ENCODE results near the gene SLC2A5.
"Not testable (repeated sequence)": the region's sequence is repeated elsewhere in the genome, so short reads cannot be mapped to it uniquely, and the experiment has no call there.

Gene SLC2A5

DNA sequence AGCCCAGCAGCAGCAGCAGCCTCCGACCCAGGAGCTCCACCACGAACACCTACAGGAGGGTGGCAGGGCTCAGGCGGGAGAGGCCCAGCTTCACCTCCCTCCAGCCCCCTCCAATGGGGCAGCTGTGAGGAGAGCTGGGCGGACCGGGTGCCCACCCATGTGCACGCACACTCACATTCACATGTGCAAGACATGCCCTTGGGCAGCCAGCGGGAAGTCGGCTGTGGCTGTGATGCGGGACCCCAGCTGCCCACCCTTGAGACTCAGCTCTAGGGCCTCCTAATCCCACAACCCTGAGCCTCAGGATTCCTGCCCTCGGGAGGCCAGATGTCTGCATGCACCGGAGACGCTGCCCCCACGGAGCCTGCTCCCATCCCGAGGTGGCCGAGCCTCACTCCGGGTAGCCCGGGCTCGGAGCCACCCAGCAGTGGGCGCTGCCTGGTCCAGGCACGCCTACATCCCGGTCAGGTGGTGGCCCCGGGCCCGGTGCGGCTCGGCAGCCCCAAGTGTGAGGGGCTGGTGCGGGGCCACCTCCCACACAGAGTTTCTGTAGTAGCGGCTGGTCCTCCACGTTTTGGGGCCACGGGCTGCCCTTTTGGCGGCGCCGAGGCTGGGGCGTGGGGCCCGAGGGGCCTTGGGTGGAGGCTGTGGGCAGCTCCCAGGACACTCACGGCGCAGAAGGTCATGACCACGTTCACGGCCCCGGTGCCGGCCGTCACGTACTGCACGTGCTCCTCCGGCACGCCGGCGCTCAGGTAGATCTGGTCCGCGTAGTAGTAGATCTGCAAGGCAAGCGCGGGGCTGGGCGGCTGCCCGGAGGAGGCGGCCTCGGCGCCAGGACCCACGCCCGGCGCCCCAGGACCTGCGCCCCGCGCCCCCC is 30.3 kb downstream of the SLC2A5 start:
- no peaks in the 10 kb centered on the region for H3K9me3 ChIP-seq (ENCODE audit: control insufficient read depth, low read length)
- no peak overlapping the region for H3K9ac ChIP-seq (ENCODE audit: low read length)
- H3K27me3 ChIP-seq (ENCODE audit: control insufficient read depth, insufficient read depth, low read length): peaks cover 22% of the 10 kb centered on the region
- H3K36me3 ChIP-seq (ENCODE audit: control insufficient read depth, insufficient read depth, low read length): no peaks in the 10 kb centered on the region
- H3K4me3 ChIP-seq (ENCODE audit: low read length): no peak overlapping the region
- no peaks in the 10 kb centered on the region for H3K4me1 ChIP-seq (ENCODE audit: control insufficient read depth, insufficient read depth, low read length)

DNA sequence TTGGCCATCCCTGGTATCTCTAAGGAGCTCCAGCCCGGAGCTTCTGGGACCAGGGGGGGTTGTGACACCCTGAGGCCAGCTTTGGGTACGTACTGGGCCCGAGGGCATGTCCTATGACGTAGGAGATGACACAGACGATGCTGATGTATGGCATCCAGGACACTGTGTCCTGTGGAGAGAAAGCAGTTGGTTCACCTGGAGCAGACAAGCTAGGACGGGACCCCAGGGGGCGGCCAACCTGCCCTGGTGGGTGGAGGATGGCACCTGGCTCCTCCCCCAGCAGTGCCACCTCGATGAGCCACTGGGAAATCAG is 31.1 kb downstream of the SLC2A5 start:
- Histone ChIP-seq H3K9ac (ENCODE audit: low read length) (no peak overlapping the region), H3K36me3 (ENCODE audit: control insufficient read depth, insufficient read depth, low read length) (no peaks in the 10 kb centered on the region), H3K4me3 (ENCODE audit: low read length) (no peak overlapping the region), H3K27me3 (ENCODE audit: control insufficient read depth, insufficient read depth, low read length) (peaks cover 25% of the 10 kb centered on the region), H3K4me1 (ENCODE audit: control insufficient read depth, insufficient read depth, low read length) (no peaks in the 10 kb centered on the region), H3K9me3 (ENCODE audit: control insufficient read depth, low read length) (no peaks in the 10 kb centered on the region)

GRCh38 chr1:9037476-9038337 is 31.7 kb downstream of the SLC2A5 start:
- H3K9me3 ChIP-seq (ENCODE audit: control insufficient read depth, low read length): no peaks in the 10 kb centered on the region

DNA sequence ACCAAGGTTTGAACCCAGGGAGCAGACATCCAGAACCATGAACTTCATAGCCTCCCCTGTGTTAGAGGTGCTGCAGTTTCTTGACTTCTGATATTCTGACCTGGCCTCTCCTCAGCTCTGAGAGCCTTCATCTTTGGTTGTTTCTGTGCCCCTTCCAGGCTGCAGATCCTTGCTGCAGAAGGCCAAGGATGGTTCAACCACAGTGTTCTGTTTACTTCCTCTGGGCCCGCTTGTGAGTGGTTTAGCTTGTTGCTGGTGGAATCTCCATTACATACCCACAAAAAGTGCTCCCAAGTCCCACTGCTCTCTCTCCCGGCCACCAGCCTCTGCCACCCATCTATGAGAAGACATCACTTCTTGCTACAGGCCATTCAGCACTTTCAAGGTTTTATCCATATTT is 34.2 kb downstream of the SLC2A5 start:
- Histone ChIP-seq H3K4me3 (ENCODE audit: low read length) (no peak overlapping the region), H3K27me3 (ENCODE audit: control insufficient read depth, insufficient read depth, low read length) (peaks cover 20% of the 10 kb centered on the region), H3K36me3 (ENCODE audit: control insufficient read depth, insufficient read depth, low read length) (no peaks in the 10 kb centered on the region), H3K9ac (ENCODE audit: low read length) (no peak overlapping the region), H3K4me1 (ENCODE audit: control insufficient read depth, insufficient read depth, low read length) (no peaks in the 10 kb centered on the region), H3K9me3 (ENCODE audit: control insufficient read depth, low read length) (no peaks in the 10 kb centered on the region)

More at GRCh38 chr1:9037476-9038337, 31.7 kb downstream of the SLC2A5 start:
- Histone ChIP-seq H3K4me1 (ENCODE audit: control insufficient read depth, insufficient read depth, low read length) (no peaks in the 10 kb centered on the region), H3K9ac (ENCODE audit: low read length) (no peak overlapping the region), H3K27me3 (ENCODE audit: control insufficient read depth, insufficient read depth, low read length) (peaks cover 25% of the 10 kb centered on the region), H3K4me3 (ENCODE audit: low read length) (no peak overlapping the region), H3K36me3 (ENCODE audit: control insufficient read depth, insufficient read depth, low read length) (no peaks in the 10 kb centered on the region)

GRCh38 chr1:9033363-9033762 is 36.1 kb downstream of the SLC2A5 start:
- Histone ChIP-seq H3K9ac (ENCODE audit: low read length) (no peak overlapping the region), H3K36me3 (ENCODE audit: control insufficient read depth, insufficient read depth, low read length) (no peaks in the 10 kb centered on the region), H3K4me3 (ENCODE audit: low read length) (no peak overlapping the region), H3K4me1 (ENCODE audit: control insufficient read depth, insufficient read depth, low read length) (no peaks in the 10 kb centered on the region), H3K27me3 (ENCODE audit: control insufficient read depth, insufficient read depth, low read length) (peaks cover 4% of the 10 kb centered on the region), H3K9me3 (ENCODE audit: control insufficient read depth, low read length) (no peaks in the 10 kb centered on the region)

DNA sequence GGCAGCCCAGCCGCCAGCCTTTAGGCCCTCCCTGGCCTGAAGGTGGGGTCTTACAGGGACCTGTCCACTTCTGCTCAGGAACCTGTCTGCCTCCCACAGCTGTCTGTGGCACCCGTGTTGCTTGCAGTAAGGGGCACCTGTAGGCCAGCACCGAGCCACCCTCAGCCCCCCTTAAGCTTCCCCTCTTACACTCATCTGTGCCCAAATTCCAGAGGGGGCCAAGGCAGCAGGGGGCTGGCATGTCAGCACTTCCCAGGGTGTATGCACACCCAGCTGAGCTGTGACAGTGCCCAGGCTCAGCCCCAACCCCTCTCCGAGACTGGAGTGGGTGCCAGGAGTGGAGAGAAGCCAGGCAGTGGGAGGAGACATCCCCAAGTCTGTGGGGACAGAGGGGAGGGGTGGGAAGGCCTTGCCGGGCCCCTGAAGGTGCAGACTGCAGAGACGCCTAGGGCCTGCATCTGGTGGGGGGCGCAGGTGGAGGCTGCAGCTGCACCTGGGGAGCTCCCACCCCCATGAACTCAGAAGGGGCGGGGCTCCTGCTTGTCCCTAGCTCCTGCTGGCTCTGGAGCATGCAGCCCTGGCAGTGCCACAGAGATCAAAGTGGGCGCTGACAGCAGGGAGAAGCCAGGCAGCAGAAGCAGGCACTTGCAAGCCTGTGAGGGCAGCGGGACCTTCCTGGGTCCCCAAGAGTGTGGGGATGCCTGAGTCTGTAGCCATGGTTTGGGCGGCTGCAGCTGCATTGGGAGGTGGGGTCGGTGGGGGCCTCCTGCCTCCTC is 37.8 kb downstream of the SLC2A5 start:
- peaks cover 3% of the 10 kb centered on the region for H3K27me3 ChIP-seq (ENCODE audit: control insufficient read depth, insufficient read depth, low read length)
- H3K9me3 ChIP-seq (ENCODE audit: control insufficient read depth, low read length): no peaks in the 10 kb centered on the region
- no peak overlapping the region for H3K9ac ChIP-seq (ENCODE audit: low read length)
- no peaks in the 10 kb centered on the region for H3K4me1 ChIP-seq (ENCODE audit: control insufficient read depth, insufficient read depth, low read length)
- no peaks in the 10 kb centered on the region for H3K36me3 ChIP-seq (ENCODE audit: control insufficient read depth, insufficient read depth, low read length)
- no peak overlapping the region for H3K4me3 ChIP-seq (ENCODE audit: low read length)

- not testable (repeated sequence) for H3K36me3 ChIP-seq (ENCODE audit: control insufficient read depth, insufficient read depth, low read length); H3K9ac ChIP-seq (ENCODE audit: low read length); H3K27me3 ChIP-seq (ENCODE audit: control insufficient read depth, insufficient read depth, low read length); H3K9me3 ChIP-seq (ENCODE audit: control insufficient read depth, low read length); H3K4me3 ChIP-seq (ENCODE audit: low read length); H3K4me1 ChIP-seq (ENCODE audit: control insufficient read depth, insufficient read depth, low read length)
Measured at GRCh38 chr1:9031077-9031476, 38.4 kb downstream of the SLC2A5 start.

GRCh38 chr1:9028921-9029705 is 40.3 kb downstream of the SLC2A5 start:
- H3K4me1 ChIP-seq (ENCODE audit: control insufficient read depth, insufficient read depth, low read length): no peaks in the 10 kb centered on the region
- no peak overlapping the region for H3K9ac ChIP-seq (ENCODE audit: low read length)
- H3K27me3 ChIP-seq (ENCODE audit: control insufficient read depth, insufficient read depth, low read length): peaks cover 3% of the 10 kb centered on the region
- no peaks in the 10 kb centered on the region for H3K9me3 ChIP-seq (ENCODE audit: control insufficient read depth, low read length)
- no peaks in the 10 kb centered on the region for H3K36me3 ChIP-seq (ENCODE audit: control insufficient read depth, insufficient read depth, low read length)
- no peak overlapping the region for H3K4me3 ChIP-seq (ENCODE audit: low read length)

DNA sequence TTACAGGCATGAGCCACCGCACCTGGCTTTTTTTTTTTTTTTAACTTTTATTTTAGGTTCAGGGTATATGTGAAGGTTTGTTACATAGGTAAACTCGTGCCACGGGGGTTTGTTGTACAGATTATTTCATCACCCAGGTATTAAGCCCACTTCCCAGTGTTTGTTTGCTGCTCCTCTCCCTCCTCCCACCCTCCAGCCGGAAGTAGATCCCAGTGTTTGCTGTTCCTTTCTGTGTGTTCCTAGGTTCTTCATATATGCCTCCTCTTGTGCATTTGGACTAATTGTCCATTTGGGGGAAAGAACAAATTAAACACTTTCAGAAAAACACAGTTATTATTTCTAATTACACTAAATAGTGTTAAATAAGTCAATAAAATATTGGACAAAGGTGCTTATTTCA is 42.1 kb downstream of the SLC2A5 start:
- Histone ChIP-seq H3K36me3 (ENCODE audit: control insufficient read depth, insufficient read depth, low read length) (no peaks in the 10 kb centered on the region), H3K9me3 (ENCODE audit: control insufficient read depth, low read length) (no peaks in the 10 kb centered on the region), H3K27me3 (ENCODE audit: control insufficient read depth, insufficient read depth, low read length) (no peaks in the 10 kb centered on the region), H3K4me1 (ENCODE audit: control insufficient read depth, insufficient read depth, low read length) (no peaks in the 10 kb centered on the region), H3K9ac (ENCODE audit: low read length) (no peak overlapping the region), H3K4me3 (ENCODE audit: low read length) (no peak overlapping the region)

GRCh38 chr1:9025449-9025848 is 44.0 kb downstream of the SLC2A5 start:
- H3K9me3 ChIP-seq (ENCODE audit: control insufficient read depth, low read length): no peaks in the 10 kb centered on the region
- H3K36me3 ChIP-seq (ENCODE audit: control insufficient read depth, insufficient read depth, low read length): no peaks in the 10 kb centered on the region
- H3K4me3 ChIP-seq (ENCODE audit: low read length): no peak overlapping the region
- H3K4me1 ChIP-seq (ENCODE audit: control insufficient read depth, insufficient read depth, low read length): no peaks in the 10 kb centered on the region
- no peaks in the 10 kb centered on the region for H3K27me3 ChIP-seq (ENCODE audit: control insufficient read depth, insufficient read depth, low read length)
- no peak overlapping the region for H3K9ac ChIP-seq (ENCODE audit: low read length)

GRCh38 chr1:9024837-9025236 is 44.6 kb downstream of the SLC2A5 start:
- H3K9me3 ChIP-seq (ENCODE audit: control insufficient read depth, low read length): no peaks in the 10 kb centered on the region
- H3K27me3 ChIP-seq (ENCODE audit: control insufficient read depth, insufficient read depth, low read length): no peaks in the 10 kb centered on the region

More at GRCh38 chr1:9024837-9025236, 44.6 kb downstream of the SLC2A5 start:
- no peak overlapping the region for H3K9ac ChIP-seq (ENCODE audit: low read length)
- H3K36me3 ChIP-seq (ENCODE audit: control insufficient read depth, insufficient read depth, low read length): no peaks in the 10 kb centered on the region
- H3K4me3 ChIP-seq (ENCODE audit: low read length): no peak overlapping the region
- no peaks in the 10 kb centered on the region for H3K4me1 ChIP-seq (ENCODE audit: control insufficient read depth, insufficient read depth, low read length)

All from mucosa of stomach (tissue), 1 donor.